Muscle of arm (tissue), 12 donors: ENCODE measurements around the gene CRYBA4. TPM values are rescaled to one million over a fixed set of nuclear protein-coding genes. Genes with fewer than 3 reads are reported as not detected.

ENCODE experiments used
- DNase-seq: peaks from one replicate; pipeline ENCODE4 v3.0.0-alpha.2; 2013
- polyA plus RNA-seq, 12 donors: library from polyadenylated mRNA; unstranded; fragments of 120-200 nt; gene quantifications; one replicate each; pipeline ENCODE4 v1.2.1, GENCODE V29; 2013; ENCODE audit not compliant: insufficient read length in 12 of 12

CRYBA4 gene
- polyA plus RNA-seq, 12 donors: not detected

GRCh38 chr22:26660356-26660755 is 38.6 kb downstream of the CRYBA4 start:
- DNase-seq: no peak

- no peak for DNase-seq
Measured at GRCh38 chr22:26660961-26661578, 39.3 kb downstream of the CRYBA4 start.

GRCh38 chr22:26662160-26662559 is 40.4 kb downstream of the CRYBA4 start:
- no peak for DNase-seq

GRCh38 chr22:26663374-26663923 is 41.7 kb downstream of the CRYBA4 start:
- DNase-seq: no peak

DNA sequence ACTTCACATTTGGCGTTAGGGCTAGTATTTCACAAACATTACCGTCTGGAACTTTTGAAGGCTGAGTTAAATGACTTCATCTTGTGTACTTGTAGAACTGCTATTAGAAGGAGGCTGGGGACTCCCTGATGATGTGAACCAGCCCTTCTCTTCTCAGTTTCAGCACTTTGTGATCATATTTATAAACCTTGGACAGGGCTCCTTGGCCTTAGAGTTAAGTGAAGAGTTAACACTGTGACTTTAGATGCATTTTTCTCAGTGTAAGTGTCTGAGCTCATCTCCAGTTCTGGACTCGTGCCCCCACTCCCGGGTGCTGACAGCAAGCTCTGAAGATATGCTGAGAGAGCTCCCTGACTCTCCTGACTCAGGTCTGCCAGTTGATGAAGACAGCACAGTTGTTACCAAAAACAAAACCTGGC is 44.1 kb downstream of the CRYBA4 start:
- DNase-seq: peak; percentile 36

DNA sequence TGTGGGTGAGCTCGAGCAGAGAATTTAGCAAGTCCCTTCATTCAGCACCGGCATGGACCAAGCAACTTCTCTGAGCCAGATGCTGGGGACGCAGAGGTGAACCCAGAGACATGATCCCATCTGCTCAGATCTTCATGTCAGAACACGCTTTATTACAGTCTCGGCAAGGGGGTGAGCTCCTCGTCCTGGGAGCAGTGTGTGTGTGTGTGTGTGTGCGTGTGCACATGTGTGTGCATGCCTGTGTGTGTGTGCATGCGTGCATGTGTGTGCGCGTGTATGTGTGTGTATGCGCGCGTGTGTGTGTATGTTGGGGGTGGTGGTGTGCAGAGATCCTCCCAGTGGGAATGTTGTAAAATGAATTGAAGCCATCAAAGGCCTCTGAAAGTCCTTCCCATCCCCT is 45.4 kb downstream of the CRYBA4 start:
- no peak for DNase-seq

DNA sequence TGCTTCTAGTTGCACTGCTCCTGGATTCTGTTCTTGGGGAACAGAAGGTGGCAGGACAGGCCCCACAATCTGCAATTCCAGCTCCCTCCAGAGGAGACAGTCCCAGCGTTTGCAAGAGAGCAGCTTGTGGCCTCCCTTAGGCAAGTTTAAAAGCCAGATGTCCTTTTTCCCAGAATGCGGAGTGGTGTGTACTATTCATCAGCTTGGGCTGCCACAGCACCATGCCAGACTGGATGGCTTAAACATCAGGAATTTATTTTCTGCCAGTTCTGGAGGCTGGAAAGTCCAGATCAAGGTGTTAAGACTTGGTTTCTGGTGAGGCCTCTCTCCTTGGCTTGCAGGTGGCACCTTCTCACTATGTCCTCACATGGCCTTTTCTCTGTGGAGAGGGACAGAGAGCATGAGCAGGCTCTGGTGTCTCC is 47.3 kb downstream of the CRYBA4 start:
- no peak for DNase-seq

DNA sequence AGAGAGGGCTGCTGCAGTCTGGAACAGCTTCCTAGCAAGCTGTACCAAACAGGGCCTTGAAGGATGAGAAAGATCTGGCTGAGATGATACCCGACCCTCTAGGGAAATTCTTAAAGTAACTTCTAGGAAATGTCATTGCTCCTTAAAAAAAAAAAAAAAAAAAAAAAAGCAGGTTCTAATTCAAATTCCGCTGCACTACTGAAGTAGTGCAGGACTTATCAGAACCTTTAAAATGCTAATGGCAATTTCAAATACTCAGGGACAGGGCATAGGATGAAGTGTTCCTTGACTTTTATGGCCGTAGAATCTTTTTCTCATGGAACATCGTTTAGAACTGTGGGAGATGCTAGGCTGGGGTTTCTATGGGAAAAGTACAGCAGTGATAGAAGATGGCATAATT is 48.7 kb downstream of the CRYBA4 start:
- DNase-seq: no peak

GRCh38 chr22:26671317-26672059 is 49.7 kb downstream of the CRYBA4 start:
- no peak for DNase-seq

GRCh38 chr22:26672060-26672471 is 50.3 kb downstream of the CRYBA4 start:
- no peak for DNase-seq

GRCh38 chr22:26672590-26673468 is 51.1 kb downstream of the CRYBA4 start:
- DNase-seq: peak; percentile 95

- no peak for DNase-seq
Measured at GRCh38 chr22:26673486-26673885, 51.7 kb downstream of the CRYBA4 start.

- DNase-seq: no peak
Measured at GRCh38 chr22:26674211-26675190, 52.7 kb downstream of the CRYBA4 start.

- DNase-seq: no peak
Measured at GRCh38 chr22:26675687-26676268, 54.0 kb downstream of the CRYBA4 start.

DNA sequence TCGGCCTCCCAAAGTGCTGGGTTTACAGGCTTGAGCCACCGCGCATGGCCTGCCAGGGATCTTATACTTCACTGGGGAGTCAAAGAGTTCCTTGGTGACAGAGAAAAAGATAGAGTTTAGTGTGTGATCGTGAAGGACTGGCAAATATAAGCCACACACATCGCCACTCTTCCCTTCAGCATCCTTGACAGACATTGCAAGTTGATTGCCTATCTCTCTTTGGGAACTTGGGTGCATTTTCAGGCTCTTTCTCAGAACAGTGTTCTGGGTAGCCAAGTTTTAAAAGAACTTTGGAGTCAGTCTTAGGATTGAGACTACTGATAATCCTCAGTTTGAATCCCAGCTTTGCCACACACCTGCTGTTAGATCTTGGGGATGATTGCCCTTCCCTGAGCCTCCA is 55.5 kb downstream of the CRYBA4 start:
- no peak for DNase-seq

DNA sequence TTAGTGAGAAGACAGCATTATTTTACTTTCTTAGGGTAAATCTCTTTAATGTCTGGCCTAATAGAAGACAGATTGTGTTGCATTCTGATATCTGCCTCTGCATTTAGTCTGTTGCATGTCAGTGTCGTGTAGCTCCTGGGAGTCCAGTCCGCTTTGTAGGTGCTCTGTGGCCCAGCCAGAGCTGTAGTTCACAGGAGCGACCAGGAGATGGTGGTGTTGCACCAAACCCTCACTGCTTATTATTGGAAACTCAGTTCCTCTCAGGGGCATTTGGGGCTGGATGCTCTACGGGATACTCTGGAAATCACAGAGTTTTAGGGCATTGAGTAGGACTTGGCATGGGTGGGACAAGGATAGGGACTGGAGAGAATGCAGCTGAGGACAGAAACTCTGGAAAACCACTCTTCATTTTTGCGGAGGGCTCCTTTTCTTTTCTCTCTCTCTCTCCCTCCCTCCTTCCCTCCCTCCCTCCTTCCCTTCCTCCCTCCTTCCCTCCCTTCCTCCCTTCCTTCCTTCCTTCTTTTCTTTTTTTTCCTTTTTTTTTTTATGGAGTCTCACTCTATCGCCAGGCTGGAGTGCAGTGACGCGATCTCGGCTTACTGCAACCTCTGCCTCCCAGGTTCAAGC is 57.4 kb downstream of the CRYBA4 start:
- peak; percentile 82 for DNase-seq
